ENCODE results near the gene GGACT.

- TF ChIP-seq POLR2A (IDR thresholded peaks at IDR 0.05) = no peak
- TF ChIP-seq CTCF (IDR thresholded peaks at IDR 0.05) = no peak
These were observed 41.7 kb downstream of the GGACT start for GRCh38 chr13:100546713-100547405.

All from body of pancreas (tissue), 4 donors.